HG02588 (cell line): ENCODE results near the gene USP40.

Experiments
- ATAC-seq: cut with Tn5 transposase; IDR thresholded peaks from one replicate; pipeline ENCODE4 v1.9.1; 2021; ENCODE audit warnings: mild to moderate bottlenecking, moderate library complexity; ENCODE audit not compliant: unreplicated experiment

Gene USP40

GRCh38 chr2:233476651-233477547 is 89.7 kb downstream of the USP40 start:
- no peak for ATAC-seq

- ATAC-seq, result no peak
Observed at GRCh38 chr2:233476063-233476410, 90.5 kb downstream of the USP40 start.

GRCh38 chr2:233474308-233475160 is 92.0 kb downstream of the USP40 start:
- ATAC-seq, result no peak

- no peak for ATAC-seq
Observed at GRCh38 chr2:233473878-233474277, 92.7 kb downstream of the USP40 start.

- no peak for ATAC-seq
Observed at GRCh38 chr2:233473386-233473791, 93.2 kb downstream of the USP40 start.

- ATAC-seq, result no peak
Observed at GRCh38 chr2:233471291-233472035, 95.1 kb downstream of the USP40 start.

GRCh38 chr2:233470839-233471238 is 95.7 kb downstream of the USP40 start:
- no peak for ATAC-seq

- ATAC-seq, result no peak
Observed at GRCh38 chr2:233470011-233470687, 96.4 kb downstream of the USP40 start.

- no peak for ATAC-seq
Observed at GRCh38 chr2:233469261-233470010, 97.1 kb downstream of the USP40 start.

- ATAC-seq, result no peak
Observed at GRCh38 chr2:233468741-233469110, 97.9 kb downstream of the USP40 start.

GRCh38 chr2:233468047-233468740 is 98.4 kb downstream of the USP40 start:
- ATAC-seq, result no peak

- ATAC-seq, result no peak
Observed at GRCh38 chr2:233466991-233467603, 99.5 kb downstream of the USP40 start.

- ATAC-seq, result no peak
Observed at GRCh38 chr2:233464531-233465240, 101.9 kb downstream of the USP40 start.

- no peak for ATAC-seq
Observed at GRCh38 chr2:233464056-233464455, 102.5 kb downstream of the USP40 start.

- ATAC-seq, result no peak
Observed at GRCh38 chr2:233463586-233463985, 103.0 kb downstream of the USP40 start.

- no peak for ATAC-seq
Observed at GRCh38 chr2:233462826-233463470, 103.6 kb downstream of the USP40 start.

- ATAC-seq, result no peak
Observed at GRCh38 chr2:233462202-233462785, 104.3 kb downstream of the USP40 start.
